ENCODE results near the gene PKN2. TPM values are rescaled to one million over a fixed set of nuclear protein-coding genes. Genes with fewer than 3 reads are reported as not detected.

The PKN2 gene
- total and polyA plus RNA-seq, 2 experiments from 2014 or later = 14.6 to 29.4 TPM

- no peak for TF ChIP-seq ZNF462 (CRISPR knock-in tag; IDR thresholded peaks at IDR 0.05)
- no peak for TF ChIP-seq EZH2phosphoT487 (IDR thresholded peaks at IDR 0.05; ENCODE audit: unreplicated experiment)
These were observed 42.6 kb downstream of the PKN2 start (continued) for GRCh38 chr1:88726697-88727096.

- H3K27ac Mint-ChIP-seq = no peak overlapping the region
- Histone ChIP-seq H3F3A (replicated peaks; ENCODE audit: low read depth) (no peaks in the 10 kb centered on the region), H2AFZ (no peak overlapping the region), H3K4me3 (no peak overlapping the region), H3K27me3 (ENCODE audit: insufficient read depth) (no peaks in the 10 kb centered on the region), H4K20me1 (replicated peaks; ENCODE audit: insufficient read depth) (peaks cover 22% of the 10 kb centered on the region; the same call in 1 of the 2 replicates), H3K4me2 (no peak overlapping the region), H3K36me3 (ENCODE audit: insufficient read depth) (no peaks in the 10 kb centered on the region), H3K27ac (ENCODE audit: low read depth) (no peak overlapping the region), H3K9me2 (ENCODE audit: insufficient read depth) (no peaks in the 10 kb centered on the region), H3K4me1 (ENCODE audit: insufficient read depth) (no peaks in the 10 kb centered on the region), H3K79me2 (replicated peaks; ENCODE audit: insufficient read depth) (peaks cover 91% of the 10 kb centered on the region)
- H3K4me1 Mint-ChIP-seq = peaks cover 14% of the 10 kb centered on the region; the same call in 2 of the 3 replicates
- no peak for ATAC-seq
- H3K36me3 Mint-ChIP-seq (ENCODE audit: low read depth) = peaks cover 8% of the 10 kb centered on the region; the same call in 2 of the 3 replicates
- peaks cover 4% of the 10 kb centered on the region for H3K27me3 Mint-ChIP-seq (ENCODE audit: insufficient read depth, low read depth, poor library complexity)
- DNase-seq (ENCODE audit: low spot score) = no peak
- H3K9me3 Mint-ChIP-seq = no peaks in the 10 kb centered on the region
- no peak overlapping the region for H3K4me3 Mint-ChIP-seq
- TF ChIP-seq ZNF114 (CRISPR knock-in tag; IDR thresholded peaks at IDR 0.05) = no peak
- no peak for TF ChIP-seq ZNF331 (CRISPR knock-in tag; IDR thresholded peaks at IDR 0.05; ENCODE audit: low read depth)
- no peak for TF ChIP-seq EZH2phosphoT487 (IDR thresholded peaks at IDR 0.05; ENCODE audit: unreplicated experiment)
- no peak for TF ChIP-seq JUNB (IDR thresholded peaks at IDR 0.05; ENCODE audit: unreplicated experiment)
- TF ChIP-seq REST (IDR thresholded peaks at IDR 0.05; ENCODE audit: unreplicated experiment) = no peak
- TF ChIP-seq ETS1 (IDR thresholded peaks at IDR 0.05) = no peak
- no peak for TF ChIP-seq CTCF (conservative IDR thresholded peaks at IDR 0.05; ENCODE audit: low read depth in 2 of 2)
- TF ChIP-seq CREB1 (CRISPR knock-in tag; IDR thresholded peaks at IDR 0.05; ENCODE audit: low read depth) = no peak
- no peak for TF ChIP-seq POLR2AphosphoS5 (IDR thresholded peaks at IDR 0.05; ENCODE audit: low read depth)
These were observed 43.1 kb downstream of the PKN2 start for GRCh38 chr1:88727205-88727604.

All from GM23338 (cell line).